Tibial artery (tissue), 4 donors: ENCODE measurements around the gene DNM3.

Experiments used
- DNase-seq, 2 donors: peaks; one replicate each; pipeline ENCODE4 v3.0.0-alpha.2; 2019
- H3K27ac ChIP-seq, 2 donors: fragments of 200-600 bp; sonication (generic) in 1 of 2; 1 replicate in 1 of 2; 2 replicates in 1 of 2; pipeline ENCODE4 v1.5.1; 2018 to 2019; ENCODE audit warnings: mild to moderate bottlenecking in 1 of 2
- H3K27me3 ChIP-seq, 2 donors: fragments of 200-600 bp; sonication (generic) in 1 of 2; one replicate each; pipeline versions ENCODE4 v1.5.1 to v1.6.0; 2016 to 2019
- H3K36me3 ChIP-seq, 3 donors: fragments of 200-600 bp; sonication (generic) in 2 of 3; one replicate each; pipeline ENCODE4 v1.5.1; 2016 to 2019; ENCODE audit warnings: mild to moderate bottlenecking in 2 of 3
- H3K4me1 ChIP-seq, 4 donors: fragments of 200-600 bp; sonication (generic) in 2 of 4; 1 replicate in 3 of 4; 2 replicates in 1 of 4; pipeline ENCODE4 v1.5.1; 2016 to 2019
- H3K4me3 ChIP-seq, 2 donors: fragments of 200-600 bp; sonication (generic) in 1 of 2; 1 replicate in 1 of 2; 2 replicates in 1 of 2; pipeline ENCODE4 v1.5.1; 2018 to 2019; ENCODE audit warnings: mild to moderate bottlenecking in 2 of 2
- H3K9me3 ChIP-seq, 3 donors: fragments of 200-600 bp; sonication (generic) in 1 of 3; one replicate each; pipeline ENCODE4 v1.5.1; 2016 to 2019
- intact Hi-C: fragments of 100-400 bp; cut with DNase I; formaldehyde crosslinking; loops from one replicate; pipeline ENCODE4 v1.15.0; 2023; ENCODE audit warnings: low total_unique reads
- TF ChIP-seq, protein P1 (sequence below), 2 experiments: fragments of 200-600 bp in 1 of 2; fragments of 450-650 bp in 1 of 2; IDR thresholded peaks; one replicate each; pipeline ENCODE4 v1.5.1; 2017 to 2019; ENCODE audit warnings: antibody characterized with exemption in 2 of 2, mild to moderate bottlenecking in 1 of 2, moderate library complexity in 1 of 2

The DNM3 gene

DNA sequence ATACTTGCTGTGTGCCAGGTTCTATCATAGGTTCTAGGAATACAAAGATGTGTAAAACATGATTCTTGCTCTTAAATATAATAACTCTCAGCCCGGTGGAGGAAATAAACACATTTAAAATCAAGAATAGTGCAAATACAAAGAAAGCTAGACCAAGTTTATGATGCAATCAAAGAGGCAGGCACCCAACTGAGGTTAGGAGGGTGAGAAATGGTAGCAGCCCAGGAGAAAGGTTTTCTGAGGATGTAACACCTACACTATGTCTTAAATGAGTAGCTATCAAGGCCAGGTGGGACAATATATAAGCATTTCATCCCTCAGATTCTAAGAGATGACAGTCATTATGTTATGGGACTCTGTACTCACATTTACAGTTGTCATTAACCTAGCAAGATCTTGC is 612.3 kb downstream of the DNM3 start:
- Histone ChIP-seq H3K27ac (no peak overlapping the region), H3K27me3 (peaks cover 0 to 2% of the 10 kb centered on the region in 2 donors), H3K4me1 (peaks cover 0 to 13% (median 2%) of the 10 kb centered on the region in 4 donors), H3K36me3 (no peaks in the 10 kb centered on the region), H3K4me3 (no peak overlapping the region), H3K9me3 (no peaks in the 10 kb centered on the region)
- TF ChIP-seq, protein P1, sequence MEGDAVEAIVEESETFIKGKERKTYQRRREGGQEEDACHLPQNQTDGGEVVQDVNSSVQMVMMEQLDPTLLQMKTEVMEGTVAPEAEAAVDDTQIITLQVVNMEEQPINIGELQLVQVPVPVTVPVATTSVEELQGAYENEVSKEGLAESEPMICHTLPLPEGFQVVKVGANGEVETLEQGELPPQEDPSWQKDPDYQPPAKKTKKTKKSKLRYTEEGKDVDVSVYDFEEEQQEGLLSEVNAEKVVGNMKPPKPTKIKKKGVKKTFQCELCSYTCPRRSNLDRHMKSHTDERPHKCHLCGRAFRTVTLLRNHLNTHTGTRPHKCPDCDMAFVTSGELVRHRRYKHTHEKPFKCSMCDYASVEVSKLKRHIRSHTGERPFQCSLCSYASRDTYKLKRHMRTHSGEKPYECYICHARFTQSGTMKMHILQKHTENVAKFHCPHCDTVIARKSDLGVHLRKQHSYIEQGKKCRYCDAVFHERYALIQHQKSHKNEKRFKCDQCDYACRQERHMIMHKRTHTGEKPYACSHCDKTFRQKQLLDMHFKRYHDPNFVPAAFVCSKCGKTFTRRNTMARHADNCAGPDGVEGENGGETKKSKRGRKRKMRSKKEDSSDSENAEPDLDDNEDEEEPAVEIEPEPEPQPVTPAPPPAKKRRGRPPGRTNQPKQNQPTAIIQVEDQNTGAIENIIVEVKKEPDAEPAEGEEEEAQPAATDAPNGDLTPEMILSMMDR (IDR thresholded peaks at IDR 0.05): no peak
- no peak for DNase-seq
- intact Hi-C loops: loop anchor here (10.0 kb wide), 1 partner anchor 71 kb away; no protein-coding TSS in a partner anchor

DNA sequence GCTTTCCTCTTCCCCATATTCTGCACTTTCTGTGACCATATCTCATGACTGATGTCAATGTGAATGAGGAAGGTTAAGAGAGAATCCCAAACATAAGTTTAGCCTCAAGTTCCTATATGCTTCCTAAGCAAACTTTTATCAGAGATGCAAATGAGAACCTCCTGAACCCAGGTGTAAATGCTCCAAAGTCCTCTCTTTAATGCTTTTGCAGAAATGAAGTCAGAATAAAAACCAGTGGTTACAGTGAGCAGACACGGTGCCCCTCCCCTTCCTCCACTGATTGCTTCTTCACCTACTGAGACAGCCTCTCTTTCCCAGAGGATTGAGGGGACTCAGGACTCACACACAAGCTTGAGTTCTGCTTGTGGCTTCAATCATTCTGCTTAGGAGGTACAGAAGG is 614.2 kb downstream of the DNM3 start:
- Histone ChIP-seq H3K4me1 (peaks cover 0 to 2% (median 0%) of the 10 kb centered on the region in 4 donors), H3K9me3 (no peaks in the 10 kb centered on the region), H3K27ac (no peak overlapping the region), H3K36me3 (no peaks in the 10 kb centered on the region), H3K4me3 (no peak overlapping the region), H3K27me3 (peaks cover 0 to 2% of the 10 kb centered on the region in 2 donors)
- intact Hi-C loops: loop anchor here (10.0 kb wide), 1 partner anchor 69 kb away; no protein-coding TSS in a partner anchor
- DNase-seq: no peak
- TF ChIP-seq, protein P1 (IDR thresholded peaks at IDR 0.05): no peak

GRCh38 chr1:172456344-172456769 is 615.1 kb downstream of the DNM3 start:
- intact Hi-C loops: loop anchor here (10.0 kb wide), 1 partner anchor 68 kb away; no protein-coding TSS in a partner anchor
- DNase-seq: no peak

DNA sequence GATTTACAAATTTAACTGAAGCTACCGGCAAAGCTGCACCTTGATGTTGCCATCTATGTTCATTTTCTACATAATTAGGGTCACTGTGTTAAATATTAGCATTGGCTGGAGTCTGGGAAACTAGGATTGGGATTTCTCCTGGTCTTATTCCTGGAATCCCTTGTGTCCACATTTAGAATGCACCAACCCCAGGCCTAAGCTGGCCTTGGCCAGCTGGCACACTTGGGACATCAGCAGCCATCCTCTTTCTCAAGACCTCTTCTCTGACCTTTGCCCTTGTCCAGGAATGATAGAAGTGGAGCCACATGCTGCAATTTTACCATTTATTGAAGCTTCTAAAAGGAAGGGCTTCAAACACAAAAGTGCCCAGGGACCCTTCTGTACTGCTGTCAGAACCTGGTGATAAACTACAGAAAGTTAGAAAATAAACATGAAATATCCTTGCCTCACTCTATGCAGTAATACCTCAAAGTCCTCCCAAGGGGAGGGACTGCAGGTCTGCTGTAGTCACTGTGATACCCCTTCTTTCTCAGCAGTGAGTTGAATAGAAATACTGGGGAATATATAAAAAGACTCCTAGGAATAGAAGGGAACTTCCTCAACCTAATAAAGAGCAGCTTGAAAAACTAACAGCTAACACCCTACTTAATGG is 616.3 kb downstream of the DNM3 start:
- TF ChIP-seq, protein P1 (IDR thresholded peaks at IDR 0.05): no peak
- Histone ChIP-seq H3K27me3 (peaks cover 0 to 2% of the 10 kb centered on the region in 2 donors), H3K4me1 (no peaks in the 10 kb centered on the region), H3K36me3 (no peaks in the 10 kb centered on the region), H3K4me3 (no peak overlapping the region), H3K9me3 (no peaks in the 10 kb centered on the region), H3K27ac (no peak overlapping the region)
- intact Hi-C loops: loop anchor here (10.0 kb wide), 1 partner anchor 67 kb away; no protein-coding TSS in a partner anchor
- DNase-seq: no peak

More at GRCh38 chr1:172456344-172456769, 615.1 kb downstream of the DNM3 start:
- Histone ChIP-seq H3K27ac (no peak overlapping the region), H3K9me3 (no peaks in the 10 kb centered on the region), H3K4me3 (no peak overlapping the region), H3K36me3 (no peaks in the 10 kb centered on the region), H3K27me3 (peaks cover 0 to 2% of the 10 kb centered on the region in 2 donors), H3K4me1 (no peaks in the 10 kb centered on the region)
- TF ChIP-seq, protein P1 (IDR thresholded peaks at IDR 0.05): no peak

DNA sequence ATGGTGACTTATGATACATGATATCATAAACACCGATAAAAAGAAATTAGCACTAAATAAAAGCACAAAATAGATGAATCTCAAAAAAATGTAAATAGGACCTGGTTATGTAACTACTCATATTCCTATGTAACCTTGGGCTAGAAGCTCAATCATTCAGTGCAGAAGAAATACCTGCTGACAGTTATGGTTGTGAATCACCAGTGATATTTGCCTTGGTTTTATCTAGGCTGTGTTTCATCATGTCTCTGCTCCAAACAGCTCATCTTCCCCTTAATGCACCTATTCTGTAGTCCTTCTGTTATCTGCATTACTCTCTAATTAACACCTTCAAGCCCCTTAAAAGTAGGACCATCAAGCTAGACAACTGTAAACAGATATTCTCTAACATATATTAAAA is 618.9 kb downstream of the DNM3 start:
- H3K36me3 ChIP-seq: no peaks in the 10 kb centered on the region
- H3K27ac ChIP-seq: no peak overlapping the region
- H3K4me1 ChIP-seq: no peaks in the 10 kb centered on the region
- H3K4me3 ChIP-seq: no peak overlapping the region
- no peaks in the 10 kb centered on the region for H3K9me3 ChIP-seq
- intact Hi-C loops: no loop called here
- peaks cover 0 to 2% of the 10 kb centered on the region in 2 donors for H3K27me3 ChIP-seq
- TF ChIP-seq, protein P1 (IDR thresholded peaks at IDR 0.05): no peak
- DNase-seq: no peak
